Gastroesophageal sphincter (tissue), 3 donors: ENCODE data around the gene MLH3.

Experiments
- CTCF ChIP-seq, 4 experiments: fragments of 200-600 bp in 2 of 4; fragments of 450-650 bp in 2 of 4; sonication (generic) in 1 of 4; IDR thresholded peaks; one replicate each; pipeline ENCODE4 v1.5.1; 2017 to 2019; ENCODE audit warnings: antibody characterized with exemption in 4 of 4, mild to moderate bottlenecking in 2 of 4, moderate library complexity in 2 of 4
- POLR2A ChIP-seq, 2 donors: fragments of 450-650 bp; IDR thresholded peaks; one replicate each; pipeline ENCODE4 v1.6.1; 2017; ENCODE audit warnings: antibody characterized with exemption in 2 of 2, mild to moderate bottlenecking in 2 of 2, moderate library complexity in 1 of 2

- no peak for TF ChIP-seq CTCF (IDR thresholded peaks at IDR 0.05)
- no peak for TF ChIP-seq POLR2A (IDR thresholded peaks at IDR 0.05)
These were observed 18.3 kb downstream of the MLH3 start for GRCh38 chr14:75032939-75033338.
